ENCODE results near the gene SYNGR4. TPM values are rescaled to one million over a fixed set of nuclear protein-coding genes. Genes with fewer than 3 reads are reported as not detected.

Gene SYNGR4
- total and polyA plus RNA-seq, 2 donors (not counting 1 experiment from before 2014, with no cell fraction given) = not detected

GRCh38 chr19:48373567-48373966 lies 9.4 kb downstream of the SYNGR4 start:
- H3K27me3 ChIP-seq (ENCODE audit: control insufficient read depth, insufficient read depth, low read length) = no peaks in the 10 kb centered on the region
- H3K9me3 ChIP-seq (ENCODE audit: control insufficient read depth, insufficient read depth, low read depth, low read length) = no peaks in the 10 kb centered on the region
- H3K27ac ChIP-seq (ENCODE audit: insufficient read depth, low read length) = no peak overlapping the region
- no peaks in the 10 kb centered on the region for H3K4me1 ChIP-seq (ENCODE audit: control insufficient read depth, extremely low read depth, insufficient read depth, low read length)
- no peak overlapping the region for H2AFZ ChIP-seq (ENCODE audit: low read length)
- no peaks in the 10 kb centered on the region for H4K20me1 ChIP-seq (ENCODE audit: control insufficient read depth, extremely low read depth, insufficient read depth, low read length)
- H3K4me3 ChIP-seq (replicated peaks in 1 of 4; ENCODE audit: control extremely low read depth in 1 of 4, insufficient read depth in 1 of 4, low read depth in 3 of 4, low read length in 4 of 4) = no peak overlapping the region
- no peak for DNase-seq (ENCODE audit: low read depth in 2 of 2)
- no peaks in the 10 kb centered on the region for H3K36me3 ChIP-seq (ENCODE audit: control insufficient read depth, insufficient read depth, low read length)
- no peak overlapping the region for H3K9ac ChIP-seq (ENCODE audit: insufficient read depth, low read length)
- no peak overlapping the region for H3K4me2 ChIP-seq (ENCODE audit: extremely low read depth, insufficient read depth, low read length)
- TF ChIP-seq, protein P1, sequence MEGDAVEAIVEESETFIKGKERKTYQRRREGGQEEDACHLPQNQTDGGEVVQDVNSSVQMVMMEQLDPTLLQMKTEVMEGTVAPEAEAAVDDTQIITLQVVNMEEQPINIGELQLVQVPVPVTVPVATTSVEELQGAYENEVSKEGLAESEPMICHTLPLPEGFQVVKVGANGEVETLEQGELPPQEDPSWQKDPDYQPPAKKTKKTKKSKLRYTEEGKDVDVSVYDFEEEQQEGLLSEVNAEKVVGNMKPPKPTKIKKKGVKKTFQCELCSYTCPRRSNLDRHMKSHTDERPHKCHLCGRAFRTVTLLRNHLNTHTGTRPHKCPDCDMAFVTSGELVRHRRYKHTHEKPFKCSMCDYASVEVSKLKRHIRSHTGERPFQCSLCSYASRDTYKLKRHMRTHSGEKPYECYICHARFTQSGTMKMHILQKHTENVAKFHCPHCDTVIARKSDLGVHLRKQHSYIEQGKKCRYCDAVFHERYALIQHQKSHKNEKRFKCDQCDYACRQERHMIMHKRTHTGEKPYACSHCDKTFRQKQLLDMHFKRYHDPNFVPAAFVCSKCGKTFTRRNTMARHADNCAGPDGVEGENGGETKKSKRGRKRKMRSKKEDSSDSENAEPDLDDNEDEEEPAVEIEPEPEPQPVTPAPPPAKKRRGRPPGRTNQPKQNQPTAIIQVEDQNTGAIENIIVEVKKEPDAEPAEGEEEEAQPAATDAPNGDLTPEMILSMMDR (conservative IDR thresholded peaks at IDR 0.05 in 1 of 2, IDR thresholded peaks at IDR 0.05 in 1 of 2; ENCODE audit: low read depth in 1 of 2, low read length in 2 of 2) = no peak
- TF ChIP-seq EZH2 (IDR thresholded peaks at IDR 0.05; ENCODE audit: low read length, missing control alignments) = no peak
- no peaks in the 10 kb centered on the region for H3K79me2 ChIP-seq (ENCODE audit: control insufficient read depth, insufficient read depth, low read length)

DNA sequence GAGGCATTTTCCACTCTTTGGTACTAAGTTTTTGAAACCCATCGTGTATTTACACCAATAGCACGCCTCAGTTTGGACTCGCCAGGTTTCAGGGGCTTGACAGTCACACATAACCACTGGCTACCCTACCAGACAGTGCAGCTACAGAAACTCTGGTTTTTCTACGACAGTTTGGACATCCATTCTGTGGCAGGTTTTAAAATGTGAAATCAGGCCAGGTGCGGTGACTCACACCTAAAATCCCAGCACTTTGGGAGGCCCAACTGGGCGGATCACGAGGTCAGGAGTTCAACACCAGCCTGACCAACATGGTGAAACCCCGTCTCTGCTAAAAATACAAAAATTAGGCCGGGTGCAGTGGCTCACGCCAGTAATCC lies 14.0 kb downstream of the SYNGR4 start:
- H3K4me2 ChIP-seq (ENCODE audit: extremely low read depth, insufficient read depth, low read length) = no peak overlapping the region
- H3K79me2 ChIP-seq (ENCODE audit: control insufficient read depth, insufficient read depth, low read length) = no peaks in the 10 kb centered on the region
- H3K27ac ChIP-seq (ENCODE audit: insufficient read depth, low read length) = no peak overlapping the region
- no peaks in the 10 kb centered on the region for H3K9me3 ChIP-seq (ENCODE audit: control insufficient read depth, insufficient read depth, low read depth, low read length)
- DNase-seq (ENCODE audit: low read depth in 2 of 2) = no peak
- H3K9ac ChIP-seq (ENCODE audit: insufficient read depth, low read length) = no peak overlapping the region
- TF ChIP-seq, protein P1 (conservative IDR thresholded peaks at IDR 0.05 in 1 of 2, IDR thresholded peaks at IDR 0.05 in 1 of 2; ENCODE audit: low read depth in 1 of 2, low read length in 2 of 2) = no peak
- no peak for TF ChIP-seq EZH2 (IDR thresholded peaks at IDR 0.05; ENCODE audit: low read length, missing control alignments)
- peaks cover 5% of the 10 kb centered on the region for H3K36me3 ChIP-seq (ENCODE audit: control insufficient read depth, insufficient read depth, low read length)
- H4K20me1 ChIP-seq (ENCODE audit: control insufficient read depth, extremely low read depth, insufficient read depth, low read length) = no peaks in the 10 kb centered on the region
- no peak overlapping the region for H2AFZ ChIP-seq (ENCODE audit: low read length)
- H3K4me1 ChIP-seq (ENCODE audit: control insufficient read depth, extremely low read depth, insufficient read depth, low read length) = no peaks in the 10 kb centered on the region
- no peaks in the 10 kb centered on the region for H3K27me3 ChIP-seq (ENCODE audit: control insufficient read depth, insufficient read depth, low read length)
- H3K4me3 ChIP-seq (replicated peaks in 1 of 4; ENCODE audit: control extremely low read depth in 1 of 4, insufficient read depth in 1 of 4, low read depth in 3 of 4, low read length in 4 of 4) = no peak overlapping the region

DNA sequence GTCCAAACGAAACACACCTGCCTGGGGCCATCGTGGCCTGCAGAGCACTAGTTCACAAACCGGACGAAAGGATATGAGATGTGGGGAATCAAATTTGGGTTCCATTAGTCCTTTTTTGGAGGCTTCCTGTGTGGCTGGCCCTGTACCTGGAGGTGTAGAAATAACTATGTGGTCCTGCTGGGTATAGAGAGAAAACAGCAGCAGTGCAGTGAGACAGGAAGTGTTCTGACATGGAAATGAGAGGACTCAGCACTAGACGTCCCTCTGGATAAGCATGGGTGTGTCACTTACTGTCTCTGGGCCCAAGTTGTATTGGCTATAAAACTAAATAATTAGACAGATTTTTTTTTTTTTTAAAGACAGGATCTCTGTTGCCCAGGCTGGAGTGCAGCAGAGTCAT lies 14.9 kb downstream of the SYNGR4 start:
- Histone ChIP-seq H3K9ac (ENCODE audit: insufficient read depth, low read length) (no peak overlapping the region), H3K27me3 (ENCODE audit: control insufficient read depth, insufficient read depth, low read length) (no peaks in the 10 kb centered on the region), H3K4me3 (replicated peaks in 1 of 4; ENCODE audit: control extremely low read depth in 1 of 4, insufficient read depth in 1 of 4, low read depth in 3 of 4, low read length in 4 of 4) (no peak overlapping the region), H4K20me1 (ENCODE audit: control insufficient read depth, extremely low read depth, insufficient read depth, low read length) (no peaks in the 10 kb centered on the region), H3K79me2 (ENCODE audit: control insufficient read depth, insufficient read depth, low read length) (no peaks in the 10 kb centered on the region), H3K27ac (ENCODE audit: insufficient read depth, low read length) (no peak overlapping the region), H3K4me2 (ENCODE audit: extremely low read depth, insufficient read depth, low read length) (no peak overlapping the region), H3K4me1 (ENCODE audit: control insufficient read depth, extremely low read depth, insufficient read depth, low read length) (no peaks in the 10 kb centered on the region), H3K36me3 (ENCODE audit: control insufficient read depth, insufficient read depth, low read length) (peaks cover 5% of the 10 kb centered on the region), H3K9me3 (ENCODE audit: control insufficient read depth, insufficient read depth, low read depth, low read length) (no peaks in the 10 kb centered on the region), H2AFZ (ENCODE audit: low read length) (no peak overlapping the region)
- TF ChIP-seq EZH2 (IDR thresholded peaks at IDR 0.05; ENCODE audit: low read length, missing control alignments) = no peak
- TF ChIP-seq, protein P1 (conservative IDR thresholded peaks at IDR 0.05 in 1 of 2, IDR thresholded peaks at IDR 0.05 in 1 of 2; ENCODE audit: low read depth in 1 of 2, low read length in 2 of 2) = no peak
- no peak for DNase-seq (ENCODE audit: low read depth in 2 of 2)
